DND-41 (cell line): Measurements from ENCODE around the gene TSPAN8.

Source experiments
- CTCF ChIP-seq: IDR thresholded peaks from 2 replicates; pipeline ENCODE4 v1.5.1; 2012; ENCODE audit warnings: borderline replicate concordance, low read length, moderate library complexity, mild to moderate bottlenecking; ENCODE audit not compliant: poor library complexity, severe bottlenecking; ENCODE audit errors: extremely low read depth
- EZH2 ChIP-seq: IDR thresholded peaks from 3 replicates; pipeline ENCODE4 v1.6.1; 2012; ENCODE audit warnings: borderline replicate concordance, low read depth, mild to moderate bottlenecking, moderate library complexity, low read length, inconsistent platforms; ENCODE audit not compliant: severe bottlenecking

- no peak for TF ChIP-seq EZH2
- TF ChIP-seq CTCF = no peak
Observed at GRCh38 chr12:71128191-71128788, 29.5 kb downstream of the TSPAN8 start.
